BJ (cell line): ENCODE results near the gene SAXO1. TPM values are rescaled to one million over a fixed set of nuclear protein-coding genes. Genes with fewer than 3 reads are reported as not detected.

Source experiments
- CTCF ChIA-PET: fragments of 350-600 bp; formaldehyde crosslinking; extraction: SDS; loops from one replicate; lab custom pipeline; 2021; ENCODE audit warnings: antibody characterized with exemption, inconsistent platforms; lab: Yijun Ruan, JAX
- POLR2A ChIA-PET: fragments of 300-600 bp; sonication (Branson Sonifier 250); formaldehyde crosslinking; extraction: SDS; loops from one replicate; lab custom pipeline; 2021; ENCODE audit warnings: antibody characterized with exemption; lab: Charles Lee
- DNase-seq: peaks from one replicate; pipeline ENCODE4 v3.0.0-alpha.2; 2011; ENCODE audit warnings: low read depth
- H3K27me3 ChIP-seq: 2 replicates; pipeline ENCODE4 v1.6.0; 2011; ENCODE audit warnings: low read length; ENCODE audit not compliant: control insufficient read depth, insufficient read depth
- H3K36me3 ChIP-seq: 2 replicates; pipeline ENCODE4 v1.5.1; 2011; ENCODE audit warnings: low read length; ENCODE audit not compliant: control insufficient read depth, insufficient read depth
- H3K4me3 ChIP-seq: 2 replicates; pipeline ENCODE4 v1.5.1; 2011; ENCODE audit warnings: low read depth, mild to moderate bottlenecking, control low read depth, low read length
- polyA plus RNA-seq: library from polyadenylated mRNA; depleted of rRNA; stranded (reverse); fragments of >200 nt; gene quantifications from 2 replicates; pipeline ENCODE4 v1.2.3, GENCODE V29; 2011
- TF ChIP-seq, protein P1 (sequence below): IDR thresholded peaks from 2 replicates; pipeline ENCODE4 v1.5.1; 2011; ENCODE audit warnings: low read depth, mild to moderate bottlenecking, control low read depth, inconsistent platforms, low read length, moderate library complexity; ENCODE audit not compliant: insufficient read depth

The SAXO1 gene
- polyA plus RNA-seq, 1 experiment, result not detected

- no peak for DNase-seq
- ChIA-PET POLR2A (no interaction called here), CTCF (interaction anchor here (0.7 to 1.2 kb wide), 2 partner anchors 36 to 561 kb away, joined by 3 read pairs; no protein-coding TSS in a partner anchor)
- Histone ChIP-seq H3K27me3 (no peaks in the 10 kb centered on the region; the same call in 1 of the 2 replicates), H3K4me3 (no peak overlapping the region), H3K36me3 (no peaks in the 10 kb centered on the region)
- TF ChIP-seq, protein P1, sequence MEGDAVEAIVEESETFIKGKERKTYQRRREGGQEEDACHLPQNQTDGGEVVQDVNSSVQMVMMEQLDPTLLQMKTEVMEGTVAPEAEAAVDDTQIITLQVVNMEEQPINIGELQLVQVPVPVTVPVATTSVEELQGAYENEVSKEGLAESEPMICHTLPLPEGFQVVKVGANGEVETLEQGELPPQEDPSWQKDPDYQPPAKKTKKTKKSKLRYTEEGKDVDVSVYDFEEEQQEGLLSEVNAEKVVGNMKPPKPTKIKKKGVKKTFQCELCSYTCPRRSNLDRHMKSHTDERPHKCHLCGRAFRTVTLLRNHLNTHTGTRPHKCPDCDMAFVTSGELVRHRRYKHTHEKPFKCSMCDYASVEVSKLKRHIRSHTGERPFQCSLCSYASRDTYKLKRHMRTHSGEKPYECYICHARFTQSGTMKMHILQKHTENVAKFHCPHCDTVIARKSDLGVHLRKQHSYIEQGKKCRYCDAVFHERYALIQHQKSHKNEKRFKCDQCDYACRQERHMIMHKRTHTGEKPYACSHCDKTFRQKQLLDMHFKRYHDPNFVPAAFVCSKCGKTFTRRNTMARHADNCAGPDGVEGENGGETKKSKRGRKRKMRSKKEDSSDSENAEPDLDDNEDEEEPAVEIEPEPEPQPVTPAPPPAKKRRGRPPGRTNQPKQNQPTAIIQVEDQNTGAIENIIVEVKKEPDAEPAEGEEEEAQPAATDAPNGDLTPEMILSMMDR, result no peak
Measured at GRCh38 chr9:18920141-18921084, 112.6 kb downstream of the SAXO1 start.

GRCh38 chr9:18911714-18912342, 121.2 kb downstream of the SAXO1 start:
- no peak for DNase-seq
- Histone ChIP-seq H3K27me3 (no peaks in the 10 kb centered on the region; the same call in 1 of the 2 replicates), H3K36me3 (no peaks in the 10 kb centered on the region; the same call in 1 of the 2 replicates), H3K4me3 (no peak overlapping the region)
- CTCF ChIA-PET, result interaction anchor here (0.6 kb wide), 1 partner anchor 21 kb away, joined by 3 read pairs; no protein-coding TSS in a partner anchor
- POLR2A ChIA-PET, result no interaction called here
- TF ChIP-seq, protein P1, result no peak

DNA sequence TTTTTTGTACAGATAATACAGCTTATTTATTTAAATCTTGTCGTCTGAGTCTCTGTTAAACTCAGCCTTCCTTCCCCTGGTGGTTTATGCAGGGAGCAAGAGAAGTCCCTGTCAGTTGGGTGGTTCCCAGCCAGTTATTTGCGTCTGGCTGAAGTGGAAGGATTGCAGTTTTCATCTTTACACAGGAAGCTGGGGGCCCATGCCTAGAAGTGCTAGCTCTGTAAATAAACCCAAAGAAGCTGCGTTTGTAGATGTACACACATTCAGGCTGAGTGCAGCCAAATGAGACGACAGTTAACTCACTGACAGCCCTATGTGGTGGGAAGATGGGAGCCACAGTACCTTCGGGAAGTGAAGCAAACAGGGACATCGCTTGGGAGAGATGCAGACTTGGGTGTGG, 122.1 kb downstream of the SAXO1 start:
- ChIA-PET POLR2A (no interaction called here), CTCF (interaction anchor here (0.6 kb wide), 1 partner anchor 20 kb away, joined by 3 read pairs; no protein-coding TSS in a partner anchor)
- no peak overlapping the region for H3K4me3 ChIP-seq
- DNase-seq, result no peak
- TF ChIP-seq, protein P1, result no peak
- no peaks in the 10 kb centered on the region; the same call in 1 of the 2 replicates for H3K27me3 ChIP-seq
- no peaks in the 10 kb centered on the region; the same call in 1 of the 2 replicates for H3K36me3 ChIP-seq

GRCh38 chr9:18910435-18910834, 122.6 kb downstream of the SAXO1 start:
- TF ChIP-seq, protein P1, result no peak
- ChIA-PET CTCF (no interaction called here), POLR2A (no interaction called here)
- H3K36me3 ChIP-seq, result no peaks in the 10 kb centered on the region; the same call in 1 of the 2 replicates
- no peak for DNase-seq
- H3K4me3 ChIP-seq, result no peak overlapping the region
- no peaks in the 10 kb centered on the region for H3K27me3 ChIP-seq
